Astrocyte of the spinal cord (primary cell): ENCODE data around the gene ATP2B2.

Experiments used
- DNase-seq: peaks from one replicate; pipeline ENCODE4 v3.0.0; 2011; ENCODE audit warnings: low read depth, low spot score
- H3K4me3 ChIP-seq: 2 replicates; pipeline ENCODE4 v1.5.1; 2011; ENCODE audit warnings: low read depth, mild to moderate bottlenecking, low read length, moderate library complexity
- CTCF ChIP-seq: IDR thresholded peaks from 2 replicates; pipeline ENCODE4 v1.5.1; 2012; ENCODE audit warnings: low read depth, mild to moderate bottlenecking, low read length, inconsistent platforms
- in situ Hi-C: cut with HindIII; loops from 2 replicates; pipeline ENCODE4 v1.10.0; 2017; ENCODE audit warnings: low sequenced_read_pairs

The ATP2B2 gene

GRCh38 chr3:10455545-10455914 lies 49.9 kb downstream of the ATP2B2 start:
- DNase-seq = no peak
- TF ChIP-seq CTCF = no peak
- in situ Hi-C loops = no loop called here
- H3K4me3 ChIP-seq = no peak overlapping the region

GRCh38 chr3:10454907-10455544 lies 50.4 kb downstream of the ATP2B2 start:
- in situ Hi-C loops = no loop called here
- no peak for TF ChIP-seq CTCF
- no peak overlapping the region for H3K4me3 ChIP-seq
- DNase-seq = no peak

- TF ChIP-seq CTCF = no peak
- in situ Hi-C loops = no loop called here
- no peak overlapping the region for H3K4me3 ChIP-seq
Measured at GRCh38 chr3:10453431-10454163, 51.8 kb downstream of the ATP2B2 start.

DNA sequence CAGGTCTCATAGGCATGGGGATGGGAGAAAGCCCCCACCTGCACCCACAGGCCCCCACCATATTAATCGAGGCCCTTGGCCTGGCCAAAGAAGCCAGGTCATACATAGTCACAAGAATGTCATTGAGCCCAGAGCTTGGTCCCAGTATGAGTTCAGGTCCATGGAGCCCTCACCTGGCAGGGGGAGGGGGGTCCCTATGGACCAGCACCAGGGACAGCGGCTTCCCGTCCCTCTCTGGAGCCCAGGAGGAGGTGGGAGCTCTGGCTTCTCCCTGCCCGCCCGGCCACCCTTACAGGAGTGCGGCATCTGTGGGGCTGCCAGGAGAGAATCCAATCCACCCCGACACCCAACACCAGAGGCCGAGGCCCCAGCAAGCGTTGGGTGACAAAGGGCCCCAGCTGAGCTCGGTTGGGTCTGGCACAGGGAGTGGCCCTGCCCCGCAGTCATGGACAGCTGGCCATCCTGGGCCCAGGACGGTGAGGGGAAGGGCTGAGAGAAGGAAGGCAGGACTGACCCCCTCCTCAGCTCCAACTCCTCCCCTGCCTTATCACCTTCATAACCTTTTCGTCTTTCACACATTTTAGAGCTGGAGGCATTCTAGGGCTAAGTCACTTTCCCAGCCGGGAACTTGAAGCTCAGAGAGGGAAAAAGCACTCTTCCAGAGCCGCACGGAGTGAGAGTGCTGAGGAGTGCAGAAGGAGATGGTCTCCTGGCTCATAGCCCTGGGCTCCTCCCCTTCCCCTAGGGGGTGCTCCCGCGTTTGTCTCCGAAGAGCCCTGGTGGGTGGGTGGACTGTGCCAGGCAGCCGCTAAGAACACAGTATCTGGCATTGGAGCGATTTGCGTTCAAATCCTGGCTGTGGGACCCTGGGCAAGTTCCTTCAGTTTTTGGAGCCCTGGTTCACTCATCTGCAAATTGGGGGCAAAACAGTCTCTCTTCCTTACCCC lies 54.6 kb downstream of the ATP2B2 start:
- no peak for DNase-seq
- no peak overlapping the region for H3K4me3 ChIP-seq
- in situ Hi-C loops = no loop called here
- no peak for TF ChIP-seq CTCF

More at GRCh38 chr3:10453431-10454163, 51.8 kb downstream of the ATP2B2 start:
- DNase-seq = no peak

- H3K4me3 ChIP-seq = no peak overlapping the region
- no peak for DNase-seq
- TF ChIP-seq CTCF = no peak
- in situ Hi-C loops = no loop called here
Measured at GRCh38 chr3:10449436-10449835, 56.0 kb downstream of the ATP2B2 start.

DNA sequence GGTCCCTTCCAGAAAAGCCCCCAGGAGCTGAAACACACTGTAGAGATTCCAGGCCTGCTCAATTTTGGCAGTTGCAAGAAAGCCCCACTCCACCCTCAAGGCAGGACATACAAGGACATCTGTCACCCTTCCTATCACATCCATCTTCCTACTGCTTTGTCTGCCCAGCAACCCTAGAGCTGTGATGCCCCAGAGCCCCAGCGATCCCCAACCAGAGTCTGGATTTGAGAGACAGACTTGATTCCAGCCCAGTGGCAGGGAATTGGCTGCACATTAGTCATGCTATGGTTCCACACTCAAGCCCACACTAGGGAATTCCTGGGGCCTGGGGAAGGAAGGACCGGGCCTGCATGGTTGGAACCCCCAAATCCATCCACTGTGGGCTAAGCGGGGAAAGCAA lies 56.8 kb downstream of the ATP2B2 start:
- in situ Hi-C loops = no loop called here
- DNase-seq = no peak
- no peak for TF ChIP-seq CTCF
- H3K4me3 ChIP-seq = no peak overlapping the region
